ENCODE results near the gene NTNG2.

Gene NTNG2

DNA sequence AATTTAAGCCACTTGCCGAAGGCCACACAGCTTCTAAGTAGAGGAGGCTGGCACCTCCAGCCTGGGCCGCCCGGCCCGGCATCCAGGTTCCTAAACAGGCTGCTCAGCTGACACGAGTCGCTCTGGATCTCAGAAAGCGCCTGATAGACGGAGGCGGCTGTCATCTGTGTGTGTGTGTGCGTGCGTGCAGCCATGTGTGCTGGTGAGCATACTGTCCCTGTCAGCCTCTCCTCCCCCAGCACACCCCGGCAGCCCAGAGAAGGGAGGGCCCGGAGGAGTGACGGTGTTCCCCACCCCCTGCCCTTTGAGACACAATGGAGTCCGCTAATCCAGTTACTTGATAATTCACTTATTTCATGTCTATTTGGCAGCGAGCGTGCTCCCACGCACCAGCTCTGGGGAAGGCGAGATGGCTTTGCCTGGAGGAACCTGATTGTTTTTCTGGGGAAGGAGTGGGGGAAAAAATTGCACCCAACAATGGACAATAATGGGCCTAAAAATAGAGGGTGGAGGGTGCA is 20.0 kb downstream of the NTNG2 start:
- TF ChIP-seq ZNF8 (CRISPR knock-in tag; IDR thresholded peaks at IDR 0.05), result no peak
- TF ChIP-seq ARNTL (CRISPR knock-in tag; IDR thresholded peaks at IDR 0.05; ENCODE audit: borderline replicate concordance, low read depth), result no peak
- TF ChIP-seq ZNF70 (CRISPR knock-in tag; IDR thresholded peaks at IDR 0.05), result no peak
- 0 out of 2 replicates have a peak, but pooled peaks have one; percentile 43 for TF ChIP-seq SNAI2 (CRISPR knock-in tag; IDR thresholded peaks at IDR 0.05)
- no peak for TF ChIP-seq ZFP30 (CRISPR knock-in tag; IDR thresholded peaks at IDR 0.05)
- no peak for TF ChIP-seq ZFP3 (CRISPR knock-in tag; IDR thresholded peaks at IDR 0.05)
- no peak for TF ChIP-seq ZNF565 (CRISPR knock-in tag; conservative IDR thresholded peaks at IDR 0.05; ENCODE audit: low read depth)
- TF ChIP-seq ISL1 (CRISPR knock-in tag; IDR thresholded peaks at IDR 0.05), result peak; percentile 20; the same call in 1 of the 2 replicates
- TF ChIP-seq BACH2 (CRISPR knock-in tag; IDR thresholded peaks at IDR 0.05; ENCODE audit: borderline replicate concordance), result no peak
- TF ChIP-seq TSHZ2 (CRISPR knock-in tag; IDR thresholded peaks at IDR 0.05), result peak; percentile 48; the same call in 1 of the 2 replicates
- TF ChIP-seq ESRRG (CRISPR knock-in tag; IDR thresholded peaks at IDR 0.05), result no peak
- no peak for TF ChIP-seq CSDC2 (CRISPR knock-in tag; IDR thresholded peaks at IDR 0.05)
- TF ChIP-seq PPARA (CRISPR knock-in tag; IDR thresholded peaks at IDR 0.05; ENCODE audit: borderline replicate concordance), result no peak
- TF ChIP-seq, protein P1, sequence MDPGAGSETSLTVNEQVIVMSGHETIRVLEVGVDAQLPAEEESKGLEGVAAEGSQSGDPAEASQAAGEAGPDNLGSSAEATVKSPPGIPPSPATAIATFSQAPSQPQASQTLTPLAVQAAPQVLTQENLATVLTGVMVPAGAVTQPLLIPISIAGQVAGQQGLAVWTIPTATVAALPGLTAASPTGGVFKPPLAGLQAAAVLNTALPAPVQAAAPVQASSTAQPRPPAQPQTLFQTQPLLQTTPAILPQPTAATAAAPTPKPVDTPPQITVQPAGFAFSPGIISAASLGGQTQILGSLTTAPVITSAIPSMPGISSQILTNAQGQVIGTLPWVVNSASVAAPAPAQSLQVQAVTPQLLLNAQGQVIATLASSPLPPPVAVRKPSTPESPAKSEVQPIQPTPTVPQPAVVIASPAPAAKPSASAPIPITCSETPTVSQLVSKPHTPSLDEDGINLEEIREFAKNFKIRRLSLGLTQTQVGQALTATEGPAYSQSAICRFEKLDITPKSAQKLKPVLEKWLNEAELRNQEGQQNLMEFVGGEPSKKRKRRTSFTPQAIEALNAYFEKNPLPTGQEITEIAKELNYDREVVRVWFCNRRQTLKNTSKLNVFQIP (CRISPR knock-in tag; IDR thresholded peaks at IDR 0.05; ENCODE audit: borderline replicate concordance, low read depth), result no peak
- TF ChIP-seq OSR1 (CRISPR knock-in tag; IDR thresholded peaks at IDR 0.05), result no peak
- no peak for TF ChIP-seq ZC3H10 (CRISPR knock-in tag; IDR thresholded peaks at IDR 0.05)
- no peak for TF ChIP-seq CSRNP3 (CRISPR knock-in tag; IDR thresholded peaks at IDR 0.05)
- no peak for TF ChIP-seq RARB (CRISPR knock-in tag; IDR thresholded peaks at IDR 0.05)
- TF ChIP-seq TOX (CRISPR knock-in tag; IDR thresholded peaks at IDR 0.05; ENCODE audit: borderline replicate concordance), result no peak
- TF ChIP-seq TCF4 (CRISPR knock-in tag; IDR thresholded peaks at IDR 0.05; ENCODE audit: borderline replicate concordance), result peak; percentile 67; the same call in 1 of the 2 replicates
- TF ChIP-seq GLIS3 (CRISPR knock-in tag; IDR thresholded peaks at IDR 0.05), result no peak
- TF ChIP-seq PATZ1 (CRISPR knock-in tag; IDR thresholded peaks at IDR 0.05; ENCODE audit: borderline replicate concordance), result peak; percentile 67; the same call in 1 of the 2 replicates
- TF ChIP-seq, protein P2, sequence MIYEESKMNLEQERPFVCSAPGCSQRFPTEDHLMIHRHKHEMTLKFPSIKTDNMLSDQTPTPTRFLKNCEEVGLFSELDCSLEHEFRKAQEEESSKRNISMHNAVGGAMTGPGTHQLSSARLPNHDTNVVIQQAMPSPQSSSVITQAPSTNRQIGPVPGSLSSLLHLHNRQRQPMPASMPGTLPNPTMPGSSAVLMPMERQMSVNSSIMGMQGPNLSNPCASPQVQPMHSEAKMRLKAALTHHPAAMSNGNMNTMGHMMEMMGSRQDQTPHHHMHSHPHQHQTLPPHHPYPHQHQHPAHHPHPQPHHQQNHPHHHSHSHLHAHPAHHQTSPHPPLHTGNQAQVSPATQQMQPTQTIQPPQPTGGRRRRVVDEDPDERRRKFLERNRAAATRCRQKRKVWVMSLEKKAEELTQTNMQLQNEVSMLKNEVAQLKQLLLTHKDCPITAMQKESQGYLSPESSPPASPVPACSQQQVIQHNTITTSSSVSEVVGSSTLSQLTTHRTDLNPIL (CRISPR knock-in tag; IDR thresholded peaks at IDR 0.05; ENCODE audit: low read depth), result no peak
- peak; percentile 77 for ATAC-seq

GRCh38 chr9:132182314-132183091 is 20.6 kb downstream of the NTNG2 start:
- peak; percentile 74 for ATAC-seq

More at GRCh38 chr9:132182314-132183091, 20.6 kb downstream of the NTNG2 start:
- TF ChIP-seq PPARA (CRISPR knock-in tag; IDR thresholded peaks at IDR 0.05; ENCODE audit: borderline replicate concordance) (no peak), TSHZ2 (CRISPR knock-in tag; IDR thresholded peaks at IDR 0.05) (no peak), ZFP3 (CRISPR knock-in tag; IDR thresholded peaks at IDR 0.05) (no peak), ISL1 (CRISPR knock-in tag; IDR thresholded peaks at IDR 0.05) (no peak), ZNF70 (CRISPR knock-in tag; IDR thresholded peaks at IDR 0.05) (no peak), ESRRG (CRISPR knock-in tag; IDR thresholded peaks at IDR 0.05) (no peak), ZC3H10 (CRISPR knock-in tag; IDR thresholded peaks at IDR 0.05) (no peak), RARB (CRISPR knock-in tag; IDR thresholded peaks at IDR 0.05) (no peak), ZFP30 (CRISPR knock-in tag; IDR thresholded peaks at IDR 0.05) (no peak), CSDC2 (CRISPR knock-in tag; IDR thresholded peaks at IDR 0.05) (no peak)
- TF ChIP-seq, protein P2 (CRISPR knock-in tag; IDR thresholded peaks at IDR 0.05; ENCODE audit: low read depth), result no peak
